Measurements from ENCODE around the gene BBOX1. TPM values are rescaled to one million over a fixed set of nuclear protein-coding genes. Genes with fewer than 3 reads are reported as not detected.

The BBOX1 gene
- total RNA-seq, 1 donor from 2014 or later, result not detected

DNA sequence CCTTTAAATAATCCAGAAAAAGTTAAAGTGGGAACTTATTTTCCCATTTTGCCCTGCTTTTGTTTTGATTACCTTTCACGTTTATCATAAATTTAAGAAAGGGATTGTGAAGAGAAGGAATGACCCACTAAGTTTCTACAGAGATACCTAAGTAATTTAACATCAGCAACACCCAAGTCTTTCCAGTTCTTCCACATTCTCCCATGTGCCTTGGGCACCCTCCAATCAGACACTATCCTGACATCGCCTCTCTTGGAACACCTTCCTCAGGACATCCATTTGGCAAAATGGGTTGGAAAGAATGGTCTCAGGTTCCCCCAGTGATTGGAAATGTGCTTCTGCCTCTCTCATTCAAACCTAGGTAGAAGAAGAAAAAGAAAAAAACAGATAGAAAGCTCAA, 6.3 kb downstream of the BBOX1 start:
- Mint-ChIP-seq H3K27ac (no peak overlapping the region), H3K4me3 (no peak overlapping the region), H3K4me1 (no peaks in the 10 kb centered on the region), H3K9me3 (peaks cover 6% of the 10 kb centered on the region), H3K27me3 (no peaks in the 10 kb centered on the region), H3K36me3 (ENCODE audit: low read depth) (no peaks in the 10 kb centered on the region)
- intact Hi-C loops (cut with micrococcal nuclease), result no loop called here
- DNase-seq, result no peak

DNA sequence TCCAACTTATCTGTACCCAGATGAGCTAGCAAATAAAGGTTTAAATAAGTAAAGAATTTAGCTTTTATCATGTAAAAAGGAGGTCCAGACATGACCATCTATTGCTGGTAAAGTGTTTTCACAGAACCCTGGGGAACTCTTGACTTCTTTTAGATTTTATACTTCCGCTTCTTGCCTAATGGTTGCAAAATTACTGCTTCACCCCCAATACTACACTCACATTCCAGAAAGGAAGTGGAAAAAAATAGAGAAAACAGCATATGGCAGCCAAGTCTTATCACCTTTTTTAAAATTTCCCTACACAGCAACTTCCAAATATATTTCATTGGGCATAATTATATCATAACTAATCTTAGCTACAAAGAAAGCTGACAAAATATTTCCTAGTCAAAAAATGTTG, 12.1 kb downstream of the BBOX1 start:
- intact Hi-C loops (cut with micrococcal nuclease), result no loop called here
- Mint-ChIP-seq H3K27me3 (no peaks in the 10 kb centered on the region), H3K27ac (no peak overlapping the region), H3K4me3 (no peak overlapping the region), H3K9me3 (no peaks in the 10 kb centered on the region), H3K36me3 (ENCODE audit: low read depth) (no peaks in the 10 kb centered on the region), H3K4me1 (no peaks in the 10 kb centered on the region)
- no peak for DNase-seq

DNA sequence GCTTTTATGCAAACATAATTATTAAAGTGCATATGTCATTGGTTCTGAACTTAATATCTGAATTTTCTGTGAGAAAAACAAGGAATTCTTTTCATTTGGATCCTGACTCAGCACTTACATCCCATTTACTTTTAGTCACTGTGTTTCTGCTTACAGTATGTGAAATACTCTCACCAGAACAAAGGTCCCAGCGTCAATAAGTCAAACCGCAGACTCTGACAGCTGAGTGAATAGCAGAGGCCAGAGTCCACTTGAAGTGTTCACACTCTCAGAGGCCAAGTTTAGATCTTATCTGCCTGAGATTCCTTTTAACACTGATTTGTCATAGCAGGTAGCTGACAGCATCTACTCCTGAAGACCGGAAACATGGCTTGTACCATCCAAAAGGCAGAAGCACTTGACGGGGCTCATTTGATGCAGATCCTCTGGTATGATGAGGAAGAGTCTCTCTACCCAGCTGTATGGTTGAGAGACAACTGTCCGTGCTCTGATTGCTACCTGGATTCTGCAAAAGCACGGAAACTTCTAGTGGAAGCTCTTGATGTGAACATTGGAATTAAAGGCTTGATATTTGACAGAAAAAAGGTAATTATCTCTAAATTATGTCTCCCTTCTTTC, 14.6 kb downstream of the BBOX1 start:
- DNase-seq, result no peak
- Mint-ChIP-seq H3K36me3 (ENCODE audit: low read depth) (no peaks in the 10 kb centered on the region), H3K9me3 (no peaks in the 10 kb centered on the region), H3K4me1 (no peaks in the 10 kb centered on the region), H3K27me3 (no peaks in the 10 kb centered on the region), H3K27ac (no peak overlapping the region), H3K4me3 (no peak overlapping the region)
- intact Hi-C loops (cut with micrococcal nuclease), result no loop called here

DNA sequence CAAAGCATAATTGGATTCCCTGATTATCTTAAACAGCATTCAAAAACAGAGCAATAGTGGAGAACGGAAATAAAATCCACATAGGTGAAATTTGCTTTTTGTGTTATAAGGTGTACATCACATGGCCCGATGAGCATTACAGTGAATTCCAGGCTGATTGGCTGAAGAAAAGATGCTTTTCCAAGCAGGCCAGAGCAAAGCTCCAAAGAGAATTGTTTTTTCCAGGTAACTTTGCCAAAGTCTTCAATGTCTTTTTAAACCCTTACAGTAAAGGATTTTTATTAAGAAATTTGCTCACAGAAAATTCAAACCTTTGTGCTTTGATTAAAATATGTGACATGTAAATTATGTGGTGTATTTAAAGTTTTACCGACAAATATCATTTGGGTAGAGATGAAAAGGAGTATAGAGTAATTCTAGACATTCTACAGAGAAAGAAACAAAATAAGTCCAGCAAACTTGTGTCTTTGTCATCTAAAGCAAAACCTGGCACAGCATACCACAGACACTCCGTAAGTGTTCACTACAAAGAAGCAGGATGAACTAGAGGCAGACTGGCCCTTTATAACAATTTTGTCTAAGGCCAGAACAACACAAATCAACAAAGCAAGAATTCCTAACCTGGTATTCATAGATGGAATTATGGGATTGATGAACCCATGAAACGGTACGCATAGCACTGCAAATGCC, 16.6 kb downstream of the BBOX1 start:
- Mint-ChIP-seq H3K9me3 (peaks cover 3% of the 10 kb centered on the region), H3K36me3 (ENCODE audit: low read depth) (no peaks in the 10 kb centered on the region), H3K27me3 (no peaks in the 10 kb centered on the region), H3K4me1 (no peaks in the 10 kb centered on the region), H3K4me3 (no peak overlapping the region), H3K27ac (no peak overlapping the region)
- DNase-seq, result no peak
- intact Hi-C loops (cut with micrococcal nuclease), result no loop called here

DNA sequence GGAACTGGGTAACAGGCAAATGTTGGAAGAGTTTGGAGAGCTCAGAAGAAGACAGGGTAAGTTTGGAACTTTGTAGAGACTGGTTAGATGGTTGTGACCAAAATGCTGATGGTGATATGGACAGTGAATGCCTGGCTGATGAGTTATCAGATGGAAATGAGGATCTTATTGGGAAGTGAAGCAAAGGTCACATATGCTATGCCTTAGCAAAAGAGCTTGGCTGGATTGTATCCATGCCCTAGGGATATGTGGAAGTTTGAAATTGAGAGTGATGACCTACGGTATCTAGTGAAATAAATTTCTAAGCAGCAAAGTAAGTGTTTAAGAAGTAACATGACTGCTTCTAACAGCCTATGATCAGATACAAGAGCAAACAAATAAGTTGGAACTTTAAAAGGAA, 17.8 kb downstream of the BBOX1 start:
- peaks cover 3% of the 10 kb centered on the region for H3K9me3 Mint-ChIP-seq
- DNase-seq, result no peak
- no peak overlapping the region for H3K4me3 Mint-ChIP-seq
- H3K27me3 Mint-ChIP-seq, result no peaks in the 10 kb centered on the region
- intact Hi-C loops (cut with micrococcal nuclease), result no loop called here
- no peaks in the 10 kb centered on the region for H3K4me1 Mint-ChIP-seq
- H3K27ac Mint-ChIP-seq, result no peak overlapping the region
- H3K36me3 Mint-ChIP-seq (ENCODE audit: low read depth), result no peaks in the 10 kb centered on the region

DNA sequence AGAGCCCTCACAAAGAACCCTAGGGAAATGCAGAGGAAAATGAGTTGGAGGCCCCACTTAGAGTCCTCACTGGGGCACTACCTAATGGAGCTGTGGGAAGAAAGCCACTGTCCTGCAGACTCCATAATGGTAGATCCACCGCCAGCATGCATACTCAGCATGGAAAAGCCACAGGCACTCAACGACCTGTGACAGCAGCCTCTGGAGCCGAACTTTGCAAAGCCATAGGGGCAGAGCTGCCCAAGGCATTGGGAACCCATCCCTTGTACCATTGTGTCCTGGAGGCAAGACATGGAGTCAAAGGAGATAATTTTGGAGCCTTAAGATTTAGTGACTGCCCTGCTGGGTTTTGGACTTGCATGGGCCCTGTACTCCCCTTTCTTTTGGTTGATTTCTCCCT, 18.8 kb downstream of the BBOX1 start:
- no peaks in the 10 kb centered on the region for H3K27me3 Mint-ChIP-seq
- DNase-seq, result no peak

DNA sequence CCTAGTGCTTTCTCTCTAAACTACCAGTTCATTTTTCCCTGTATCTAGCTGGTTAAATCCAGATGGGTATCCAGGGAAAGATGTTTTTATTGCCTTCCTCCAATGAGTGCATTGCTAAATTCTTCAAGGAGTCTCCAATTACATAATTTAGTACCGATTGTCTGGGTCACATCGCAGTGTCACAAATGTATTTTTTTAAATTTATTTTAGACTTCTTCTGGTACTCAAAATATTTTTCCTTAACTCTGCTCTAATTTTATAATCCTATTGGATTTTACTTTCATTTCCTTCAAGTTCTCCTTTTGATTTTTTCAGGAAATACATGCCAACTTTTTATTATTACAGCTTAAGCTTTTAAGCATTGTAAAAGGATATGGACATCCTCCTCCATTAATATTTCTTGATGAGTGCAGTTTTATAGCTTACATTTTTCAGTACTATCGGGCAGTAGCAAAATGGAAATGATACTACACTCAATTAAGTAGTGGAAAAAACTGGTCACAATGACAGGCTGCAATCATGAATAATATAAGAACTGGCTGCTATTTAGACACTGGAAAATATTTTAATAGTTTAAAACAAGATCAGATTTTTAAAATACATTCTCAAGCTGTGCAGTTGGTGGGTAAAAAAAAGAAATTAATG, 20.3 kb downstream of the BBOX1 start:
- no peak overlapping the region for H3K27ac Mint-ChIP-seq
- intact Hi-C loops (cut with micrococcal nuclease), result no loop called here
- H3K9me3 Mint-ChIP-seq, result peaks cover 6% of the 10 kb centered on the region
- H3K27me3 Mint-ChIP-seq, result no peaks in the 10 kb centered on the region
- DNase-seq, result no peak
- H3K4me3 Mint-ChIP-seq, result no peak overlapping the region
- no peaks in the 10 kb centered on the region for H3K4me1 Mint-ChIP-seq
- H3K36me3 Mint-ChIP-seq (ENCODE audit: low read depth), result no peaks in the 10 kb centered on the region

More for the DNA sequence above, 18.8 kb downstream of the BBOX1 start:
- Mint-ChIP-seq H3K36me3 (ENCODE audit: low read depth) (no peaks in the 10 kb centered on the region), H3K4me3 (no peak overlapping the region), H3K27ac (no peak overlapping the region), H3K4me1 (no peaks in the 10 kb centered on the region), H3K9me3 (peaks cover 5% of the 10 kb centered on the region)
- intact Hi-C loops (cut with micrococcal nuclease), result no loop called here

DNA sequence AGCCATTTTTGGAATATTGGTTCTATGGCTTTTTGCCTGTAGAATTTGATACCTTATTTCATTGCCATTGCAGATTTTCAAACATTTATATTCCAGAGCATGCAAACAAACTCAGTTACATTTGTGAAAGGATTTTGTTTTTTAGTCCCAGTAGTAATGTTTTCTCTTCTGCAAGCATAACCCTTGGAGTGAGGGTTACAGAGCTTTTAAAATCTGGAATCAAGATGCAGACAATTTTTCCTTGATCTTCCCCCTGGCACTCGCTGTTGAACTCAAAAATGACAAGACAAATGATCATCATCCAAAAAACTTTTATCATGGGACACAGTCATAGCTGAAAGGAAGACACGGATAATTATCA, 20.8 kb downstream of the BBOX1 start:
- Mint-ChIP-seq H3K4me1 (no peaks in the 10 kb centered on the region), H3K36me3 (ENCODE audit: low read depth) (no peaks in the 10 kb centered on the region), H3K27ac (no peak overlapping the region), H3K4me3 (no peak overlapping the region), H3K9me3 (peaks cover 6% of the 10 kb centered on the region), H3K27me3 (no peaks in the 10 kb centered on the region)
- no peak for DNase-seq
- intact Hi-C loops (cut with micrococcal nuclease), result no loop called here

DNA sequence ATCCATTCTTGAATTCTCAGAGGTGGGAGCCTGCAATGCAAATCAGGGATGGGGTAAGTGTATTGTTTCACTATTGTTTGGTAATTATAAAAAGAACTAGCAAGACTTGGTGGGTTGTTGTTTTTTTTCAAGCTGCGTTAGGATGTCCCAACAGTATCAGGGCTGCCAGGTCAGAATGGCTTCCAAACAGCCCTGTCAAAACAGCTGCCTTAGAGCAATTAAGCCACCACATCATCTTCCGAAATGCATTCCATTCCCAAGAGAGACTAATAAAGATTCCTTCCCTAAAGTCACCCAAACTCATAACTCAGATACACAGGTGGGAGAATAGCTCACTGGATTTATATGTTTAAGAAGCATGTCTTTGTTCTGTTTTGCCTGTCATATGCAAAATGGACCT, 23.5 kb downstream of the BBOX1 start:
- intact Hi-C loops (cut with micrococcal nuclease), result no loop called here
- H3K36me3 Mint-ChIP-seq (ENCODE audit: low read depth), result no peaks in the 10 kb centered on the region
- peaks cover 6% of the 10 kb centered on the region for H3K9me3 Mint-ChIP-seq

DNA sequence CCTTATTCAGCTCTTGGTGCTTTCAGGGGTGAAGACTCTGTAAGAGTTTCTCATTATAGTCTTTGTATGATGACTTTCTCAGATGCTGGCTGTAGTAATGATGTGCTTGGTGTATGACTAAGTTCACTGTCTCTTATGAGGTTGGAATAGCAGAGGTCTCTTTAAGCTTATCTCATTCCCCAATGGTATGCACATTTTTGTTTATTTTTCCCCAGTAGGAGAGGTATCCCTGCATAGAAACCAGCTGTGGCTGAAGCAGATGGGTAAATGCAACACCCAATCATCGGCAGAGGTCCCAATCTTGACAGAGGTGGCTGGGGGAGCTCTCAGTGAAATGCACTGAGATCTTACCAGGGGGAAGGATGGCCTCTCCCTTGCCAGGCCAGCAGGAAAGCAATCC, 34.6 kb downstream of the BBOX1 start:
- Mint-ChIP-seq H3K9me3 (peaks cover 13% of the 10 kb centered on the region), H3K27ac (no peak overlapping the region), H3K4me3 (no peak overlapping the region), H3K4me1 (no peaks in the 10 kb centered on the region), H3K27me3 (no peaks in the 10 kb centered on the region), H3K36me3 (ENCODE audit: low read depth) (no peaks in the 10 kb centered on the region)
- intact Hi-C loops (cut with micrococcal nuclease), result no loop called here
- DNase-seq, result no peak

More for the DNA sequence above, 23.5 kb downstream of the BBOX1 start:
- Mint-ChIP-seq H3K4me3 (no peak overlapping the region), H3K27ac (no peak overlapping the region), H3K4me1 (no peaks in the 10 kb centered on the region), H3K27me3 (no peaks in the 10 kb centered on the region)
- DNase-seq, result no peak

DNA sequence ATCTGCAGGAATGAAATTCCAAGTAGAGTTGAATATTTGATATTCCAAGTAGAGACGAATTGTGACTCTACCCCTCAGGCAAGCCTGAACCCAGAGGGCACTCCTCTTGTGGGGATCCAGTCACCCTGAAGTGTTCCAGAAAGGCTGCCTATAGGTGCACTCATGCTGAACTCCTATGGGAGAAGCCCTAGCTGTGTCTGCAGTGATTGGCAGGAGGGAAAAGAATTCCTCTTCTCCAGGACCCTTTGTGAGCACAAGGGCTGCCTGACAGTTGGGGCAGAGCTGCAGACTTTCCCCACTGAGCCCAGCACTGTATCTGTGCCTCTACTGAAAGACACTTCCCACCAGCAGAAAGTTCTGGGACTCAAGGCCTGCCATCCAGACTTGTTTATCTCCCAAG, 35.0 kb downstream of the BBOX1 start:
- no peak for DNase-seq
- H3K4me3 Mint-ChIP-seq, result no peak overlapping the region
- intact Hi-C loops (cut with micrococcal nuclease), result no loop called here
- H3K4me1 Mint-ChIP-seq, result no peaks in the 10 kb centered on the region
- no peaks in the 10 kb centered on the region for H3K36me3 Mint-ChIP-seq (ENCODE audit: low read depth)
- H3K27ac Mint-ChIP-seq, result no peak overlapping the region
- no peaks in the 10 kb centered on the region for H3K27me3 Mint-ChIP-seq
- H3K9me3 Mint-ChIP-seq, result peaks cover 9% of the 10 kb centered on the region

DNA sequence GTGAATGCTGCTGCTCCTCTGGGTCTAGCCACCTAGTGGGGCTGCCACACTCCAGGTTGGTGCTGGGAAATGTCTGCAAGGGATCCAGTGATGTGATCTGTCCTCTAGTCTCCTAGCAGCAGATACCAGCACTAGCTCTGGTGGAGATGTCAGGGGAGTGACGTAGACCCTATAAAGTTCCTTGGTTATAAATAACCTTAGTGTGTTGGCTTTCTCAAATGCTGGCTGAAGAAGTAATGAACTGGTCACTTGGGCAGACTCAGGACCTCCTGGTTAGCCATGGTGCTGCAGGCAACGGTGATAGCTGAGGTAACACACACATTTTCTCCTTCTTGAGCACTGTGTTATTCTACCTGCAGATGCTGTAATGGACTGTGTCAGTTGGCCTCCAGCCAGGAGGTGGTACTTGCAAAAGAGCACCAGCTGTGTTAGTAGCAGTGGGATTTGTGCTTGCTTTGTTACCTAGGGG, 35.5 kb downstream of the BBOX1 start:
- intact Hi-C loops (cut with micrococcal nuclease), result no loop called here
- Mint-ChIP-seq H3K4me1 (no peaks in the 10 kb centered on the region), H3K4me3 (no peak overlapping the region), H3K36me3 (ENCODE audit: low read depth) (no peaks in the 10 kb centered on the region), H3K27me3 (no peaks in the 10 kb centered on the region), H3K27ac (no peak overlapping the region), H3K9me3 (peaks cover 9% of the 10 kb centered on the region)
- DNase-seq, result no peak

DNA sequence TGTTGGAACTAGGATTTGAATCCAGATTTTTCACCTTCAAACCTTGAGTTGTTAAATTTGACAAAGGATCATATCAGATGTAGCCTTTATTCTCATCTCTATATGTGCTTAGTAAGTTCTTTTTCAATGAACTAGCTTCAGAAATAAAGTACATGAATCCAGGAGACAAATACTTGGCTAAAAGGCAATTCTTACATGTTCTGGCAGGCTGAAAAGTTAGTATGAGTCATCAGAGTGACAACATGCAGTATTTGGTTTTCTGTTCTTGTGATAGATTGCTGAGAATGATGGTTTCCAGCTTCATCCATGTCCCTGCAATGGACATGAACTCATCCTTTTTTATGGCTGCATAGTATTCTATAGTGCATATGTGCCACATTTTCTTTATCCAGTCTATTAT, 40.4 kb downstream of the BBOX1 start:
- Mint-ChIP-seq H3K27me3 (no peaks in the 10 kb centered on the region), H3K36me3 (ENCODE audit: low read depth) (no peaks in the 10 kb centered on the region), H3K27ac (no peak overlapping the region), H3K9me3 (no peaks in the 10 kb centered on the region), H3K4me1 (no peaks in the 10 kb centered on the region), H3K4me3 (no peak overlapping the region)
- intact Hi-C loops (cut with micrococcal nuclease), result no loop called here
- DNase-seq, result no peak

DNA sequence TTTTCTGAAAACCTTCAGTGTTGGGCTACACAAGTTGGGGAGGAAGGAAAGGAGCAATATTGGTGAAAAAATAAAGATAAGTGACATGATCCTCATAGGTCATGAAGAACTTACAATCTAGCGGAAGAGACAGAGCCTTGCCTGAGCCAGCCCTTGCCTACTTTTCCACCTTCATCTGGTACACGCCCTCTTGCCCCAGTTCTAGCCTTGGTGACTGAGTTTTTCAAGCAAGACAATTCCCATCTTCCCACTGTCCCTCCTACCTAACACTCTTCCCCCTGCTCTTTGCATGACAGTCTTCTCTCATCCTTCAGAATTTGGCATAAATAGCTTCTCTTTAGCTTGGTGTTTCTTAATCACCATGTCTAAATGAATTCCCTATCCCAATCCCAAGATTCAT, 42.6 kb downstream of the BBOX1 start:
- Mint-ChIP-seq H3K27me3 (no peaks in the 10 kb centered on the region), H3K4me1 (no peaks in the 10 kb centered on the region), H3K4me3 (no peak overlapping the region), H3K36me3 (ENCODE audit: low read depth) (no peaks in the 10 kb centered on the region), H3K27ac (no peak overlapping the region), H3K9me3 (no peaks in the 10 kb centered on the region)
- no peak for DNase-seq
- intact Hi-C loops (cut with micrococcal nuclease), result no loop called here
